DOHH2 (cell line): Measurements from ENCODE around the gene RFPL2.

Experiments
- CTCF ChIP-seq: fragments of 200-600 bp; sonication (generic); IDR thresholded peaks from one replicate; pipeline ENCODE4 v1.5.1; 2014; ENCODE audit warnings: antibody characterized with exemption, mild to moderate bottlenecking, low read depth, low read length; ENCODE audit not compliant: poor library complexity, severe bottlenecking
- EZH2phosphoT487 ChIP-seq: fragments of 200-600 bp; sonication (generic); IDR thresholded peaks from 2 replicates; pipeline ENCODE4 v1.6.1; 2017; ENCODE audit warnings: borderline replicate concordance, mild to moderate bottlenecking, antibody characterized with exemption, low read length, moderate library complexity, mixed read lengths

- TF ChIP-seq CTCF: no peak
- TF ChIP-seq EZH2phosphoT487: no peak
Measured at GRCh38 chr22:32245042-32245441, 40.2 kb upstream of the RFPL2 start.
